GM12874 (cell line): ENCODE results near the gene ROBO1.

Source experiments
- TF ChIP-seq, protein P1 (sequence below): IDR thresholded peaks from 2 replicates; pipeline ENCODE4 v1.5.1; 2011; ENCODE audit warnings: low read depth, mild to moderate bottlenecking, control low read depth, low read length, moderate library complexity; ENCODE audit not compliant: insufficient read depth

The ROBO1 gene

DNA sequence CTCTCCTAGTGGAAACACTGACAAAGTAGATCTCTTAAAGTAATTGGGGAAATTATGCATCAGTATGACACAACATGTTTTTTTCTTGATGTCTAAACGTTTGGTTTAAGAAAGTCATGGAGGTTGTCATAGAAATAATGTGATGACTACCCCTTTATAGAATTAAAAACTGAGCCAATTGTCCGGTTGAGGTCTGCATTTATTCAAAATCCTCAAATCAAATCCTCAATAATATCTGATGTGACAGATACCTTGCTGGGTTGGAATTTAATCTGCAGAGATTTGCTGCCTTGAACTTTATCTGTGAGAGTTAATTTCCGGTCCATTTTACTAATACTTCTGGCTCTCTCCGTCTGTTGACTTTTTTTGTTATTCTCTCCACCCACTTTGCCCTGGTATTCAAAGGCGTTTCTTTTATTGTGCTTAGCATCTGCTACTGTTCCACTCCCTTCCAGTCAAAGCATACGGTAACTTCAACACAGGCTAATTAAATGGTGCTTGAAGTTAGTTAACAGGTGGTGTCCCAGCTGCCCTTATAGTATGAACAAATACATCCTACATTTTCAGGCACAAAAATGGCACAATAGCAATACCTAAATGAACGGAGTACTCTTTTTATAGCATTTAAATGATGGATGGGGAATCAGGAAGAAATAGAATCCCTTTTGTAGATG lies 628.3 kb downstream of the ROBO1 start:
- TF ChIP-seq, protein P1, sequence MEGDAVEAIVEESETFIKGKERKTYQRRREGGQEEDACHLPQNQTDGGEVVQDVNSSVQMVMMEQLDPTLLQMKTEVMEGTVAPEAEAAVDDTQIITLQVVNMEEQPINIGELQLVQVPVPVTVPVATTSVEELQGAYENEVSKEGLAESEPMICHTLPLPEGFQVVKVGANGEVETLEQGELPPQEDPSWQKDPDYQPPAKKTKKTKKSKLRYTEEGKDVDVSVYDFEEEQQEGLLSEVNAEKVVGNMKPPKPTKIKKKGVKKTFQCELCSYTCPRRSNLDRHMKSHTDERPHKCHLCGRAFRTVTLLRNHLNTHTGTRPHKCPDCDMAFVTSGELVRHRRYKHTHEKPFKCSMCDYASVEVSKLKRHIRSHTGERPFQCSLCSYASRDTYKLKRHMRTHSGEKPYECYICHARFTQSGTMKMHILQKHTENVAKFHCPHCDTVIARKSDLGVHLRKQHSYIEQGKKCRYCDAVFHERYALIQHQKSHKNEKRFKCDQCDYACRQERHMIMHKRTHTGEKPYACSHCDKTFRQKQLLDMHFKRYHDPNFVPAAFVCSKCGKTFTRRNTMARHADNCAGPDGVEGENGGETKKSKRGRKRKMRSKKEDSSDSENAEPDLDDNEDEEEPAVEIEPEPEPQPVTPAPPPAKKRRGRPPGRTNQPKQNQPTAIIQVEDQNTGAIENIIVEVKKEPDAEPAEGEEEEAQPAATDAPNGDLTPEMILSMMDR = no peak

DNA sequence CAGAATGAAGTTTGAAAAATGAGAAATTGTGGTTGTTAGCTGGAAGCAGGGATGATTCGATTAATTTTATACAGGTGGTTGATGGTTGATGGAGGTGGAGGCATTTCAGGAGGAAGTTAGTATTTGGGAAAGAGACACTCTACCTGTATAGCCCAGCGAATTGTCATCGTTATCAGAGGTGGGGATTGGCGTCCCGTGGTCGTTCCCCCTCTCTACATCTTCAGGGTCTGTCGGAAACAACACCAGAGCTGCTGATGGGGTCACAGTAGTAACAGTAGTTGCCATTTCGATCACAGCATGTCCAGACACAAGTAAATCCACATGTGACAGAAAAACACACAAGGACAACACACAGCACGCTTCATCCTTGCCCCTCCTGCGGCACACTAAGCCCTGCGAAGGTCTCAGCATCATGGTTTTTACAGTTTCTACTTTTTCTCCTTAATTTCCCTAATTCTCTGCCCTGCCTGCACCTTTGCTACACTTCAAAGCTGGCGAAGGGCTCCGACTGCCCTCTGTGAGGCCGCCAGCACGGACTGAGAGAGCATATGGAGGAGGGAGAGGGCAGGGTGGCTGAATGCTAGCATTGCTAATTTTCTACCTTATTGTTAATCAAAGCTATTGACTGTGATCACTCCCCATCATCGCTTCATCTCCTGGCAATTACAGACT lies 642.3 kb downstream of the ROBO1 start:
- TF ChIP-seq, protein P1 = no peak

DNA sequence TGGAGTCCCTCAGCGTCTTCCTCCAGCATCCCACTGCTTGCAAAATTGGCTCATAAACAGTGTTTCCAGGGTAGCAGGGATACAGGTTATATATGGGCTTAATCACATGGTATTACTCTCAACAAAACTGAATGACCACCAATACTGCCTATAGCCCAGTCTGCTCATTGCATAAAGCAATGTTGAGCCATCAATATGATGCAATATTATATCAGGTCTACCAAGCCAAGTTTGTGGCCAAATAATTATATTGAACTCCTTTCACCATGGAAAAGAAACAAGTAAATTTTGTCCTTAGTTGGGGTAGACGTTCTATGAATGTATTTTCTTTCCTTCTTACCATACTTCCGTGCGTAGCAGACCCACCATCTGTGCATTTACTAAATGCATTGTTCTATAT lies 652.3 kb downstream of the ROBO1 start:
- TF ChIP-seq, protein P1 = no peak

DNA sequence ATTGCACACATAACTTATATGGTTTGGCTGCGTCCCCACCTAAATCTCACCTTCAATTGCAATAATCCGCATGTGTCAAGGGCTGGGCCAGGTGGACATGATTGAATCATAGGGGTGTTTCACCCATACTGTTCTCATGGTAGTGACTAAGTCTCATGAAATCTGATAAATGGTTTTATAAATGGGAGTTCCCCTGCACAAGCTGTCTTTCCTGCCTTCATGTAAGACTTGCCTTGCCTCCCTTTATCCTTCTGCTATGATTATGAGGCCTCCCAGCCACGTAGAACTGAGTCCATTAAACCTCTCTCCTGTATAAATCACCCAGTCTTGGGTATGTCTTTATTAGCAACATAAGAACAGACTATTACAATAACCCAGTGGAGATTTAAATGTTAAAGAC lies 653.9 kb downstream of the ROBO1 start:
- TF ChIP-seq, protein P1 = no peak

DNA sequence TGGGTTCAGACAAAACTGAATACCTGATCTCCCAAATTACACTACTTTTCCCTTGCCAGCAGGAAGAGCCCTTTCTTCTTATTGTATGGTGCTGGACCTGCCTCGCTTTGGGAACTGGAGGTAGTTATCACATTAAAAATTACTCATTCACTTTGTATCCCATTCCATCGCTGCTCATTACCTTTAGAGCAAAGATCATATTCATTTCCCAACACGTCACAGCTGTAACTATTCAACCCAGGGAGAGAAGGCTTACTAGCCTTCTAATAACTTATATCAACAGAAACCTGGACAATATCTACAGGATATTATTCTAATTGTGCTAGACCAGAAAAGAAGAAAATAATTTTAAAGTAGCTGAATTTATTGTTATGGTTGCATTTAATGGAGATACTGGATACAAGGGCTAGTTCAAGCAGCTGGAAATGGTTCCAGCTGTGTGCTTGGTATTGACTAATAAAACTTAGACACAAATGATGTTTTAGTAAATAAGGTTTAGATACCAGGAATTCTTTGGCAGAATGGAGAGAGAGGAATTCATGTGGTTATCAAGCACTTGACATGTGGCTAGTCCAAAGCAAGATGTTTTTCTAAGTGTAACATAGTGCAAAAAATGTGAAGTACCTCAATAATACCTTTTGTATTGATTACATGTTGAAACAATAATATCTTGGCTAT lies 656.3 kb downstream of the ROBO1 start:
- TF ChIP-seq, protein P1 = no peak

DNA sequence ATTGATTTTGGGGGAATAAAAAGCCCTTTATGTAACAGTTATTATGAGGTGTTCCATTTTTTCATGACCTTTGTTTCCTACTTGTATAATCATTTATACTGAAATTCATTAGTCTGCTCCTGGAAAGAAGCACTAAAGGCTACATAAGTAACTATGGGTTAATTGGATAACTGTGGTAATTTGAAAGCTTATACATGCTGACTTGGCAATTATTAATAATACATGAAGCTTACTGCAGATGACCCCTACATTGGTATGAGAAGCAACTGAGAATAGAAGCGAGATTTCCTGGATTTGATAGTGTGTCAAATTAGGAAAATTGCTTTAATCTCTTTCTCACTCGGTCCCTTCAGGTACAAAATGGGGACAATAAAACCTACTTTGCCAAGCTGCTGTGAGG lies 658.0 kb downstream of the ROBO1 start:
- TF ChIP-seq, protein P1 = no peak

DNA sequence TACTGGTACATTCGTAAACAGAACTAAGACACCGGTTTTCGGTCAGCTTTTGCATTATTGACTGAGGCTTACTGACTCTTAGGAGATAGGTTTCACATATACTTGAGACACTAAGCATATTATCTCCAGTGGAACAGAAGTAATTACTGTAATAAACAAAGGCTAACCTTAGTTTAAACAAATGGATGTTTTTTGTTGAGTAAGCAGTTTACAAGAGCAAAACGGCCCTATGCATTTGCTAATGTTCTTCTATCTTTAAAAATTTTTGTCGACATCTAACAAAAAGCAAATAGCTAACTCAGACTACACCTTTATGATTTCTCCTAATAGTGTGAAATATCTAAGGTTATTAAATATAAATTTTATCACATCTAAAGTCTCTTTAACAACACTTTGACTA lies 664.5 kb downstream of the ROBO1 start:
- TF ChIP-seq, protein P1 = no peak
